Parathyroid adenoma (tissue), 2 donors: ENCODE data around the gene TPX2.

Experiments used
- H2AFZ ChIP-seq: fragments of 300-600 bp; sonication (generic); one replicate; pipeline ENCODE4 v1.7.0; 2017; ENCODE audit warnings: antibody characterized with exemption, mild to moderate bottlenecking
- H3K27ac ChIP-seq: fragments of 300-600 bp; sonication (generic); one replicate; pipeline ENCODE4 v1.7.0; 2017
- H3K27me3 ChIP-seq: fragments of 300-600 bp; sonication (generic); one replicate; pipeline ENCODE4 v1.7.0; 2017; ENCODE audit warnings: low read length; ENCODE audit not compliant: control insufficient read depth, insufficient read depth
- H3K36me3 ChIP-seq: fragments of 300-600 bp; sonication (generic); one replicate; pipeline ENCODE4 v1.7.0; 2017; ENCODE audit warnings: low read length; ENCODE audit not compliant: control insufficient read depth, insufficient read depth
- H3K4me1 ChIP-seq: fragments of 300-600 bp; sonication (generic); one replicate; pipeline ENCODE4 v1.7.0; 2017; ENCODE audit warnings: control low read depth
- H3K4me2 ChIP-seq: fragments of 300-600 bp; sonication (generic); one replicate; pipeline ENCODE4 v1.7.0; 2017; ENCODE audit warnings: low read length
- H3K4me3 ChIP-seq: fragments of 300-600 bp; sonication (generic); one replicate; pipeline ENCODE4 v1.7.0; 2017; ENCODE audit warnings: low read depth, low read length
- H3K79me2 ChIP-seq: fragments of 300-600 bp; sonication (generic); one replicate; pipeline ENCODE4 v1.7.0; 2017; ENCODE audit warnings: control low read depth
- H3K9ac ChIP-seq: fragments of 300-600 bp; sonication (generic); one replicate; pipeline ENCODE4 v1.7.0; 2017; ENCODE audit warnings: mild to moderate bottlenecking
- H3K9me3 ChIP-seq: fragments of 300-600 bp; sonication (generic); one replicate; pipeline ENCODE4 v1.7.0; 2017; ENCODE audit warnings: low read length; ENCODE audit not compliant: control insufficient read depth
- CTCF ChIP-seq: fragments of 300-600 bp; sonication (generic); IDR thresholded peaks from one replicate; pipeline ENCODE4 v1.7.0; 2017; ENCODE audit warnings: antibody characterized with exemption, mild to moderate bottlenecking
- donor health status: primary hyperparathyroidism.

TPX2 gene

DNA sequence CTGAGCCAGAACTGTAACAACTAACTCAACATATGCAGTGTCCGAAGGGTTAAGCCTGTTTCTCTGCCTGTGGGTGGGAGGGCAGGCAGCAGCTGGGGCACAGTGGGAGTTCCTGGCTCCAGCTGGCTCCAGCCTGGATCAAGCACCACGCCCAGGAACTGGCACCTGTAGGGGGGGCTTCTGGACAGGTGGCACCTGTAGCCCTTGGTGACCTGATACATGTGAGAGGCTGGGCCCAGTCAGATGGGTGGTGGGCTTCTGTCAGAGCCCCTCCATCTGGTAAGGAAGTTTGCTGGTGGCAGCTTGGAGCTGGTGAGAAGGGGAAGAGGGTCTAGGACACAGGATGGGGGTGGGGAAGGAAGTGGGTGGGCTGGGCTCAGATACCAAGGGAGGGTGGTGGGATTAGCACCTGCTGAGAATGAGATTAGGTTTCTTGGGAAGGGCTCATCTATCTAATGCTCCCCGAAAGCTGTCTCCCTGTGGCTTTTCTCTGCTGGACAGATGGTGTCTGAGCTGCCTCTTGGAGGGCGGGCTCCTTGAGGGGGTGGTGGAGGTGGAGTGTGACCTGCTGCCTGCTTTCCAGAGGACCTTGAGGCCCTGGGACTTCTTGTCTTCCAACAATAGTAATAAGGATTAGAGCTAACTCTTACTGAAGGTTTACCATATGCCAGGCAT is 45.0 kb upstream of the TPX2 start:
- H3K79me2 ChIP-seq: peaks cover 37% of the 10 kb centered on the region
- no peak for TF ChIP-seq CTCF
- no peaks in the 10 kb centered on the region for H3K9me3 ChIP-seq
- H3K36me3 ChIP-seq: no peaks in the 10 kb centered on the region
- no peak overlapping the region for H3K4me2 ChIP-seq
- H3K27ac ChIP-seq: no peak overlapping the region
- no peak overlapping the region for H2AFZ ChIP-seq
- no peak overlapping the region for H3K9ac ChIP-seq
- H3K4me3 ChIP-seq: no peak overlapping the region
- H3K4me1 ChIP-seq: peaks cover 17% of the 10 kb centered on the region
- H3K27me3 ChIP-seq: no peaks in the 10 kb centered on the region

GRCh38 chr20:31694842-31695593 is 44.1 kb upstream of the TPX2 start:
- no peak for TF ChIP-seq CTCF

DNA sequence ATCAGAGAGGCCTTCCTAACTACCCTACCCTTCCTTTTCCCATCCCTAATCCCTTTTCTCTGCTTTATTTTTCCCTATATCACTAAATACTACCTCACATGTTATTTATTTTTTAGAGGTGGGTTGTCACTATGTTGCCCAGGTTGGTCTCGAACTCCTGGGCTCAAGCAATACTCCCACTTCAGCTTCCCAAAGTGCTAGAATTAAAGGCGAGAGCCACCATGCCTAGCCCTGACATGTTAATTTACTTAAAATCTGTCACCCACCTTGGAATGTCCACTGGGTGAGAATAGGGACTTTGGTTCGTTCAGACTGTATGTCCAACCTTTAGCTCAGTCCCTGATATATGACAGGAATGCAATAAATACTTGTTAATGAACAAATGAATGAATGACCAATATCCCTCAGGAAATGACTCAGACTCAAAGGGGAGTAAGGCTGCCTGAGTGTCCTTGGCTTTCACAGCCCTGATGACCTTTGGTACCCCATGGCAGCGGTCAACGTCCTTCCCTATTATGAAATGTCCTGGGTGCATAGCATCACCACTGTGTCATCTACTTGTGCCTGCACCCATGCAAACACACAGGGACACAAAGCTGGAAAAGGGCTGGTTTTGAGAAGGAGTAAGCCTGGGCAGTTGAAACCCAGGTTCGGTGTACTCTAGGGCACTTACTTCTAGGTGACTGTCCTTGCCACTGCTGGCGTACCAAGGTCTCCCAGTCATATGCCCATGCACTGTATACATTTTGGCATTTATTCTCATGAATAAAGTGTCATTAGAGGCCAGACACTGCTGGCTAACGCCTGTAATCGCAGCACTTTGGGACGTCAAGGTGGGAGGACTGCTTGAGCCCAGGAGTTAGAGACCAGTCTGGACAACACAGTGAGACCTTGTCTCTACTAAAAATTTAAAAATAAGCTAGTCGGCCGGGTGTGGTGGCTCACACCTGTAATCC is 43.0 kb upstream of the TPX2 start:
- Histone ChIP-seq H3K4me3 (no peak overlapping the region), H3K9ac (no peak overlapping the region), H3K9me3 (no peaks in the 10 kb centered on the region), H3K36me3 (no peaks in the 10 kb centered on the region), H3K27me3 (no peaks in the 10 kb centered on the region), H2AFZ (no peak overlapping the region), H3K4me2 (no peak overlapping the region), H3K4me1 (peaks cover 25% of the 10 kb centered on the region), H3K79me2 (peaks cover 40% of the 10 kb centered on the region), H3K27ac (no peak overlapping the region)
- no peak for TF ChIP-seq CTCF

More at GRCh38 chr20:31694842-31695593, 44.1 kb upstream of the TPX2 start:
- peaks cover 38% of the 10 kb centered on the region for H3K79me2 ChIP-seq
- H3K9me3 ChIP-seq: no peaks in the 10 kb centered on the region
- H3K36me3 ChIP-seq: no peaks in the 10 kb centered on the region
- peaks cover 25% of the 10 kb centered on the region for H3K4me1 ChIP-seq
- H3K27ac ChIP-seq: no peak overlapping the region
- H3K27me3 ChIP-seq: no peaks in the 10 kb centered on the region
- no peak overlapping the region for H3K4me2 ChIP-seq
- no peak overlapping the region for H2AFZ ChIP-seq
- no peak overlapping the region for H3K9ac ChIP-seq
- no peak overlapping the region for H3K4me3 ChIP-seq

GRCh38 chr20:31698243-31698802 is 40.8 kb upstream of the TPX2 start:
- Histone ChIP-seq H3K4me3 (no peak overlapping the region), H2AFZ (no peak overlapping the region), H3K27ac (peak overlapping the region; percentile 55), H3K4me2 (no peak overlapping the region), H3K9ac (no peak overlapping the region), H3K36me3 (no peaks in the 10 kb centered on the region), H3K4me1 (peaks cover 21% of the 10 kb centered on the region), H3K79me2 (peaks cover 61% of the 10 kb centered on the region), H3K9me3 (no peaks in the 10 kb centered on the region), H3K27me3 (no peaks in the 10 kb centered on the region)
- no peak for TF ChIP-seq CTCF
